IMR-90 (cell line): ENCODE results near the gene VSNL1.

ENCODE experiments used
- CHD1 ChIP-seq: IDR thresholded peaks from 2 replicates; pipeline ENCODE4 v1.6.1; 2012; ENCODE audit warnings: low read depth, low read length, improper control_type of control experiment
- MXI1 ChIP-seq: IDR thresholded peaks from 2 replicates; pipeline ENCODE4 v1.6.1; 2012; ENCODE audit warnings: low read depth, mild to moderate bottlenecking, low read length, moderate library complexity, borderline replicate concordance
- POLR2A ChIP-seq: IDR thresholded peaks from 2 replicates; pipeline ENCODE4 v1.6.1; 2012; ENCODE audit warnings: mild to moderate bottlenecking, low read depth, low read length
- RAD21 ChIP-seq: IDR thresholded peaks from 2 replicates; pipeline ENCODE4 v1.6.1; 2012; ENCODE audit warnings: low read length, improper control_type of control experiment
- RFX5 ChIP-seq: IDR thresholded peaks from 2 replicates; pipeline ENCODE4 v1.8.0; 2012; ENCODE audit warnings: low read depth, mild to moderate bottlenecking, low read length, moderate library complexity
- SMC3 ChIP-seq: fragments of 150-350 bp; IDR thresholded peaks from 2 replicates; pipeline ENCODE4 v1.6.1; 2016; ENCODE audit warnings: low read depth, mild to moderate bottlenecking, antibody characterized with exemption, low read length, moderate library complexity
- TF ChIP-seq, protein P1 (sequence below): conservative IDR thresholded peaks from 2 replicates; pipeline ENCODE4 v1.5.1; 2012; ENCODE audit warnings: mild to moderate bottlenecking, low read depth, low read length, improper control_type of control experiment

- TF ChIP-seq CHD1, result no peak
- no peak for TF ChIP-seq SMC3
- TF ChIP-seq, protein P1, sequence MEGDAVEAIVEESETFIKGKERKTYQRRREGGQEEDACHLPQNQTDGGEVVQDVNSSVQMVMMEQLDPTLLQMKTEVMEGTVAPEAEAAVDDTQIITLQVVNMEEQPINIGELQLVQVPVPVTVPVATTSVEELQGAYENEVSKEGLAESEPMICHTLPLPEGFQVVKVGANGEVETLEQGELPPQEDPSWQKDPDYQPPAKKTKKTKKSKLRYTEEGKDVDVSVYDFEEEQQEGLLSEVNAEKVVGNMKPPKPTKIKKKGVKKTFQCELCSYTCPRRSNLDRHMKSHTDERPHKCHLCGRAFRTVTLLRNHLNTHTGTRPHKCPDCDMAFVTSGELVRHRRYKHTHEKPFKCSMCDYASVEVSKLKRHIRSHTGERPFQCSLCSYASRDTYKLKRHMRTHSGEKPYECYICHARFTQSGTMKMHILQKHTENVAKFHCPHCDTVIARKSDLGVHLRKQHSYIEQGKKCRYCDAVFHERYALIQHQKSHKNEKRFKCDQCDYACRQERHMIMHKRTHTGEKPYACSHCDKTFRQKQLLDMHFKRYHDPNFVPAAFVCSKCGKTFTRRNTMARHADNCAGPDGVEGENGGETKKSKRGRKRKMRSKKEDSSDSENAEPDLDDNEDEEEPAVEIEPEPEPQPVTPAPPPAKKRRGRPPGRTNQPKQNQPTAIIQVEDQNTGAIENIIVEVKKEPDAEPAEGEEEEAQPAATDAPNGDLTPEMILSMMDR, result no peak
- no peak for TF ChIP-seq RAD21
- no peak for TF ChIP-seq MXI1
- TF ChIP-seq POLR2A, result no peak
- TF ChIP-seq RFX5, result no peak
Observed at GRCh38 chr2:17617955-17618354, 77.5 kb downstream of the VSNL1 start.
